A673 (cell line): Measurements from ENCODE around the gene TAF6.

Experiments used
- CTCF ChIP-seq: fragments of 300-800, 200-600 bp; sonication (generic); conservative IDR thresholded peaks from 2 replicates; pipeline ENCODE4 v1.5.1; 2017; ENCODE audit warnings: low read depth, mild to moderate bottlenecking, antibody characterized with exemption, low read length, moderate library complexity, mixed read lengths
- EZH2 ChIP-seq: fragments of 200-600 bp; sonication (generic); IDR thresholded peaks from 2 replicates; pipeline ENCODE4 v1.6.1; 2017; ENCODE audit warnings: borderline replicate concordance, low read depth, mild to moderate bottlenecking, mixed read lengths, antibody characterized with exemption, low read length; ENCODE audit not compliant: poor library complexity, severe bottlenecking

- no peak for TF ChIP-seq CTCF
- no peak for TF ChIP-seq EZH2
These were observed 43.9 kb upstream of the TAF6 start for GRCh38 chr7:100163006-100163531.
